ENCODE measurements around the gene MYO5A.
A peak's percentile ranks its signal among the peaks of the same experiment; 100 is the strongest.

Gene MYO5A

DNA sequence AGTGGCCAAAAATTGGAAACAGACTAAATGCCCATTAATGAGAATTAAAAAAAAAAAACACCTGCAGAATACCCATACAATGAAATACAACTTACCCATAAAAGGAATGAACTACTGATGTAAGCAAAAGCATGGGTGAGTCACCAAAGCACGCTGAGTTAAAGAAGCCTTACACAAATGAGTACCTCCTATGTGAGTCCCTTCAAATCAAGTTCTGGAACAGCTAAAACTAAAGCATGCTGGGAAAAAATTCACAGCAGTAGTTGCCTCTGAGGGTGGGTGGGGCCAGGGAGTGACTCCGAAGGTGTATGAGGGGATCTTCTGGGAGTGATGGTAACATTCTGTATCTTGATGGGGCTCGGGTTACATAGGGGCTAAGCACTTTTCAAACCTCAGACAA, 244.5 kb downstream of the MYO5A start:
- DNase-seq, result no peak

DNA sequence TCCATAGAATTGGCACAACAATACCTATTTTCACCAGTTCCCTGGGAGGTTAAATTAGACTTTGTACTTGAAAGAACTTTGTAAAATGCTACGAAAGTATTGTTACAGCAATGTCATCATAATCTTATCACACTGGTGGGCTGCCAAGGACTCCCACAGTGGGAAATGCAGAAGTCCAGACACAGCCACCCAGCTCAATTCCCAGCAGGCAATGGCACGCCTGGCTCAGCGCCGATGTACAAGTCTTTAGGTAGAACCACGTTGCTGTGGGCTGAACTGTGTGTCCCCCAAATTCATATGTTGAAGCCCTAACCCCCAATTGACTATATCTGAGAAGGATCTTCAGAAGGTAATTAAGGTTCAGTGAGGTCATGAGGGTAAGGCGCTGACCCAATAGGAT, 245.4 kb downstream of the MYO5A start:
- no peak for DNase-seq

DNA sequence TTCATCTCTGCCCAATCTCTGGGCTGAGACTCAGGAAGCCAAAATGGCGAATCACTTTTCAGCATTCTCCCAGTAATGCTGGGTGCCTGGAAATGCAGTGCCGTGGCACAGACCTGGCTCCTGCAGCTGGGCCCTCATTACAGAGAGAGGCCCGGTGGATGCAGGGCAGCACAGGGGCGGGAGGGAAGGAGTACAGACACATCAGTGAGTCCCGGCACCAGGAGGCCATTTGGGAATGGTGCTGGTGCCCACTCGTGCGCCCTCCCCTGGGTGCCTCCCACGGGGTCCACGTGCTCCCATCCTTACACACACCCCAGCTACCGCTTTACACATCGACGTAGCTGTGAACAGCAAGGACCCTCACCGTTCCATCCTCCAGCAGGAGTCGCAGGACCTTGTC, 246.3 kb downstream of the MYO5A start:
- no peak for DNase-seq

- DNase-seq, result no peak
Measured at GRCh38 chr15:52281085-52282035, 247.3 kb downstream of the MYO5A start.

DNA sequence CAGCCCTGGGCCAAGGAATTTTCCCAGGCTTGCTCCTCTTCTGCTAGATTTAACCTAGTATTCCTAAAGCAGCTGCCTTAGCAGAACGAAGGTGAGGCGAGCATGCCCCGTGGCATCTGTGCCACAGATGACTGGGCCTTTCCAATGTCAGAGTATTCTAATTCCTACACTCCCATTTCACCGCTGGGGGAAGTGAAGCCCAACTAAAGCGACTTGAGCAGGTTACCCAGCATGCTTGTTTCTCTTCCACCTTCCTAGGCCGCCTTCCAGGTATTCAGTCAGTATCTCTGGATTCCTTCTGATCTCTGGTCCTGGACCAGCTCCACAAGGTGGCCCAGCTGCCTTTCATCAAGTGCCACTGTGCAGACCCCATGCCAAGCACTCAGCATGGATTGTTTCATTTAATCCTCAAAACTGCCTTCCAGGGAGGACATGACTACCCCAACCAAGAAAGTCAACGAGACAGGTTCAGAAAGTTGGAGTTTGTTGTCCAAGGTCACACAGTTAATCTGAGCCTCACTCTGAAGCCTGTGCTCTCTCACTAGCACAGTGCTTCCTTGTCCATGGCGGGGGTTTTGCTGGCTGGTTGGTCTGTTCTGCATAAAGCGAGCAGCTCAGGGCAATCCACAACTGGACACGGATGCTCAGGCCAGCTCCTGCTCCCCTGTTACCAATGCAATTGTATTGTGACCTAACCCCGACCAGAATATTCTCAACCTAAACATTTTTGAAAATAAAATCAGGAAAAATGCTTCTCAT, 248.2 kb downstream of the MYO5A start:
- no peak for DNase-seq

DNA sequence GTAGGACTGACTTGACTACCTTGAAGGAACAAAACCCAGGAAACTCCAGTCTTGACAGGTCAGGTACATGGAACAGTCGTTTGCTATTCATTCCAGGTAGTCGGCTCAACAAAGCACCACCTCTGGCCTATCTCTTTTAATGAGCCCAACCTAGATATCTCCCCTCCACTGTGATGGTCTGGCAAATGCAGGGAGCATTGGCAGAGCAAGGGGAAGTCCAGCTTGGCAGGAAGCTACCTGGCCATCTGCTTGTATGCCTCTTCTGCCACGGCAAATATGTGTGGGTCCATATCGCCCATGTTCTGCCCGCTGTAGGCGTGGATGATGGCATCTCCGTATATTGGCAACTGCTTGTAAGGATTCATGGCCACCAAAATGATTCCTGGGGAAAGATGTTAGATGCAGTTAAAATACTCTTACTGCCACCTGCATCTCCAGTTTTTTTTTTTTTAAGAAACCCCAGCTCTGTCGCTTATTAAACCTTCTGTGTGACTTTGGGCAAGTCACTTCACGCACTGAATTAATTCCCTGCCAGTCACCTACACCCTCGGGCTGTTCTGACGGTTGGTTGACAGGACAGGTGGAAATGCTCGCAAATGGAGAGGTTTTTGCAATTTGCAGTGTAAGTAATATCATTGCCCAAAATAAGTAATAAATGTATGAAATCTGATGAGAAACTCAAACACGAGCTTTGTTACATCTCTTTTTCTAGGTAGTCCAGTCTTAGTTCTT, 249.9 kb downstream of the MYO5A start:
- DNase-seq, result no peak

DNA sequence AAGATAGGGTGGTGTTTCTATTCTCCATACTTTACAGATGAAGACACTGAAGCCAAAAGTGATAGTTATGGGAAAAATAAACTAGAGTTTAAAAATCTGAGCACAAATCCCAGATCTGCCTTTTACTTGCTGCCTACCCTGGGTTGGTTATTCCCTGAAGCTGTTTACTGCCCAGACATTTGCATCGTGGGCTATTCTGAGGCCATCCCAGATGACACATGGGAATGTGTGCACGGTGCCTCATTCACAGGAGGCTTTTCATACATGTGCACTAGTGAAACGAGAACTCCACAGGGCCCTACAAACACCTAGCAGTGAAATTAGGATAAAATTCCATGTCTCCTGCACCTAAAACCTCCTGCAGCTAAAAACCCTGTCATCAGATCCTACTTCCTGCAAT, 250.5 kb downstream of the MYO5A start:
- DNase-seq, result no peak

DNA sequence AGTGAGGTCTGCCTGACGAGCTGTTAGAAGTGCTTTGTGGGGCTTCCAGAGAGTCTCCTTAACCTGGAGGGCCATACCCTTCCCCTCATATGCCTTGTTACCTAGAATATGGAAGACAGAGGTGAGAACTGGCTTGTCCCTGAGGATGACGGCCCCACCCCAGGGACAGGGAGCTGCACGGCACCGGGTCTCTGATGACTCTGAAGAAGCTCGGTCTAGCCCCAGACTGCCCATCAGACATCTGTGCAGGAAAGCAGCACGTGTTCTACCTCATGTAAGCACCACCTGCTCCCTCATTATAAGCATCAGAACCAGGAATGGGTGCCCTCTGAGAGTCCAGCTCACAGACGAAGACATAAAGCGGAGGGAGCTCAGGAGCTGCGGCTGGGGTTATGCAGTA, 251.1 kb downstream of the MYO5A start:
- DNase-seq, result no peak

DNA sequence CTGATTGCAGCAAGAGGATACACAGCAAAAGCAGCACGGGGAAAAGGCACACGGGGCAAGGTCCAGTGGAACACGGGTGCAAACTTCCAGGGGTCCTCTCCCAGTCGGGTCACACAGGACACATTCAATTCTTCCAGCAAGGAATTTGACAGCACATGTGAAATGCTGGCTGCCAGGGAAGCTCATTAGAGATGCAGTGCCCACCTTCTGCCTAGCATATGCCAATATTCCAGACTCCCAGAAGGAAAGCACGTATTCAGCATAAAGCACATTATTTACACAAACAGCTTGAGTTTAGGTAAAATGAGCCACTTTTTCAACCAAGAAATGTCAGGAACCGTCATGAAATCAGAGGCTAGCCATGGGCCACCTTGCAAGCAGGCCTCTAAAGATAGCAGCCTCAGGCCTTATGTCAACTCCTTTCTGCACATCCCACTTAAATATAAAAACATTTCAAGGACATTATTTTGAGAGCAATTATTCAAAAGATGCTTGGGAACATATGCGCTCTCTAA, 252.4 kb downstream of the MYO5A start:
- DNase-seq, result no peak

GRCh38 chr15:52263563-52264282, 265.0 kb downstream of the MYO5A start:
- DNase-seq, result no peak

- peak; percentile 63 for DNase-seq
Measured at GRCh38 chr15:52262364-52262763, 266.3 kb downstream of the MYO5A start.

DNA sequence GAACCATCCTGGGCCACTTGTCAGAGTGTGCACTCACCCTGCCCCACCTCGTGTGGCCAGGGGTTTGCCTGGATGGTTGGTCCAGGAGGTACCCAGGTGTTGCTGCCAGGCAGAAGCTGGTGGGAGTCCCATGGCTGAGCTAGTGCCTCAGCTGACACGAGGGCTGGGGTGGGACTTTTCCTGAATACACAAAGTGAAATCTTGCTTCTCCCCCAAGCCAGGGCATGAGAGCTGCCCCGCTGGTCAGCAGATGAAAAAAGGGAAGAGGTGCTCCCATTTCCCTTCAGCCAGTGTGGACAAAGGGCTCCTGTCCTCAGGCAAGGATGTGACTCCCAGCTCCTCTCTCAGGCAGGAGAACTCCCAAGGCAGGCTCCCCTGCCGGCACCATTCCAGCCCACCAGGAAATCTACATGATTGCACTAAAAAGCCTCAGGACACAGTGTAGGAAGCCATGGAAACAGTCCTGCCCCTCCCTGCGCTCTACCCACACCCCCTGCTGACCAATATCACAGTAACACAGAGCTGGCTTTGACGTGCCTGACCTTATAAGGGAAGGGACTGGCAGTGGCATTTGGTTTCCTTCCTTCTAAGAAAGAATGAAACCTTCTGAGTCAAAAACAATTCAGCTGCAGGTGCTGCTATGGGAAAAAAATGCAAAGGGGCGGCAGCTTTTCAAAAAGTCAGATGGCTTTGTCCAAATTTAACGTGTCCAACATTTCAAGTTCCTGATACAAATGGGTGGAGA, 267.0 kb downstream of the MYO5A start:
- peak; percentile 98 for DNase-seq

DNA sequence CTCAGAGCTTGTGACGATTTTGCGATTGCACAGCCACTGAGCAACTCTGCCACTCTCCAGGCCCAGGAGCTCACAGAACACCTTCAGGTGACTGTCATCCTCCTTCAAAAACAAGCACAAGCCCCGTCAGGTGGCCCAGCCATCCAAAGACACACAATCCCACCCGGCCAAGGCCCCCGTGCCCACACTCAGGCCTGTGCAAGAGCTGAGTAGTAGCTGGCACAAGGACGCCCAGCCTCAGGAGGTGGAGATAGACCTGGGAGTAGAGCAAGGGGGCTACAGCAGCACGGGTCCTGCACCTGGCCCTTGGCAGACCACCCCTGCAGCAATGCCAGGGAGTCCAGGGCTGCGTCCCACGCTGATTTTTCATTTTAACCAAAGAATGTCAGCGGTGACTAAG, 267.7 kb downstream of the MYO5A start:
- no peak for DNase-seq

GRCh38 chr15:52259503-52259902, 269.2 kb downstream of the MYO5A start:
- no peak for DNase-seq

DNA sequence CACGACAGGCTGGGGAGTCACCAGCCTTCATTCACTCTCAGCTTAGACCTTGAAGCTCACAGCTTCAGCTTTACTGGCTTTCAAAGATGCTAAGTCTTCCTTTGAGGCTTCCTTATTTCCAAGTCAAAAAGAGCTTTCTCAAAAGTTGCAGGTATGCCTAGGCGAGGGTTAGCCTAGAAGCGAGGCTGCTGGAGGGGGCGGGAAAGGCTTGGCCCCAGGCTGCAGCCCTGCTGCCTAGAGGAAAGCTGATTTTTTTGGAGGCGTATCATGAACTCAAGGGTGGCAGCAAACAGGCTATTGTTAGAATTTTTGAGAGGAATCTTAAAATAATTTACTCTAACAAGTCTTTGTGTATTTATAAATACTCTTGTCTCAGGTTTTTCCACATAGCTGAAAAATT, 270.2 kb downstream of the MYO5A start:
- DNase-seq, result no peak

DNA sequence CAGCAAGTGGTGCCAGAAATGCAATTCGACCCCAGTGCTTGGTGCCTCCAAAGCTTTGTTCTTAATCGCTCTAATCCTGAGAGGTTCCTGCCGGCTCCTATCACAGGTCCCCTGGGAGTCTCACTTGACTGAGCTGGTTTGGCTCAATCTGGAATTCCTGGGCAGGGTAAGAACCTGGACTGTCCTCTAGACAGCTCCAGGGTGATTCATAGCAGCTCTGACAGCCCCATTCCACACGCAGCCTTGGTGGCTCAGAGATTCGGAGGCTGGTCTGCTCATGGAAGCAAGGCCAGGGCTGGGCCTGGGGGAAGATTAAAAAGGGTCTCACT, 271.0 kb downstream of the MYO5A start:
- peak; percentile 83 for DNase-seq

Measured in islet precursor cell (in vitro differentiated cells).